SU-DHL-6 (cell line): Measurements from ENCODE around the gene NPDC1.

Experiments
- CTCF ChIP-seq: fragments of 200-600 bp; sonication (generic); IDR thresholded peaks from one replicate; pipeline ENCODE4 v1.5.1; 2017; ENCODE audit warnings: antibody characterized with exemption, mild to moderate bottlenecking, low read length, moderate library complexity; ENCODE audit not compliant: insufficient read depth, poor library complexity, severe bottlenecking
- EZH2phosphoT487 ChIP-seq: fragments of 200-600 bp; sonication (generic), shearing (Covaris generic); conservative IDR thresholded peaks from 2 replicates; pipeline ENCODE4 v1.6.1; 2018; ENCODE audit warnings: mild to moderate bottlenecking, antibody characterized with exemption, low read length, moderate library complexity, mixed read lengths

GRCh38 chr9:137014166-137014565 is 31.8 kb downstream of the NPDC1 start:
- TF ChIP-seq CTCF: no peak
- TF ChIP-seq EZH2phosphoT487: no peak
